ENCODE results near the gene PRDM16. TPM values are rescaled to one million over a fixed set of nuclear protein-coding genes. Genes with fewer than 3 reads are reported as not detected.

The PRDM16 gene
- total and polyA plus RNA-seq, 7 donors: 0.04 to 1.2 (median 0.31) TPM

DNA sequence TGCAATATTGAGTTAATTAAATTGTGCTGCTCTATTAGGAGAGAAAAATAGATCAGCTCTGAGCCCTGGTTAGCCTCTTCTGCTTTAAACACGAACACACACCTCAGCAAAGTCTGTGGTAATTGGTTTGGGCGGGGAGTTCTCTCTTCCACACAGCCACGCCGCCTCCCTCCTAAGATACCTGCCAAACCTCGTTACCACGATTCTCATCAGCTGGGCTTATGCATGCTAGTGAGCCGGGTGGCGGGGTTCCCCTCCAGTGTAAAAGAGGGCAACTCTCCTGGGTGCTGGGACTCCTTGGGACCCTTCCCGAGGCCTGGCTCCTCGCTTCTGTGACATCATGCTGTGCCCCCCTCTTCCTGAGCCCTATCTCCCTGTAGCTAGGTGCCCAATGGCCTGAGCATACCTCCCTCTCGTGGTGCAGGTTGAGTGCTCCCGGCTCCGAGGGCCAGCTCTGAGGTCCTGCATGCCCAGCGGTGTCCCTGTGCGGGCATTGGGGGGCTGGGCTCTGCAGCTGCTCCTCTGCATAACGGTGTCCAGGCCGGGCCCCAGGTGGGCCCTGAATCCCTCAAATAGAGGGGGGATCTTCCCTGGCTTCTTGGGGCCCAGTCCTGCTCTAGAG, 182.9 kb downstream of the PRDM16 start:
- no peak for DNase-seq
- Histone ChIP-seq H3K36me3 (ENCODE audit: insufficient read depth in 1 of 2, low read depth in 1 of 2) (no peaks in the 10 kb centered on the region), H3K9me3 (no peaks in the 10 kb centered on the region), H3K27me3 (ENCODE audit: insufficient read depth in 3 of 3, low read length in 2 of 3) (peaks cover 0 to 10% (median 2%) of the 10 kb centered on the region in 3 donors), H3K27ac (no peak overlapping the region), H3K4me3 (no peak overlapping the region), H3K4me1 (no peaks in the 10 kb centered on the region)
- WGBS, 3 donors: 79 to 84% (median 84%) methylated on average over 16 to 17 of the region's 17 CpGs
- intact Hi-C loops (cut with DNase I): no loop called here
- no peak for TF ChIP-seq CTCF (IDR thresholded peaks at IDR 0.05)
- no peak for ATAC-seq

GRCh38 chr1:3255680-3256079, 186.7 kb downstream of the PRDM16 start:
- intact Hi-C loops (cut with DNase I): no loop called here
- H3K36me3 ChIP-seq (ENCODE audit: insufficient read depth in 1 of 2, low read depth in 1 of 2): no peaks in the 10 kb centered on the region
- WGBS, 3 donors: 89 to 95% (median 93%) methylated on average over 15 of the region's 15 CpGs
- H3K4me1 ChIP-seq: no peaks in the 10 kb centered on the region
- H3K27ac ChIP-seq: no peak overlapping the region
- DNase-seq (no peak), ATAC-seq (no peak)
- no peaks in the 10 kb centered on the region for H3K9me3 ChIP-seq
- no peak for TF ChIP-seq CTCF (IDR thresholded peaks at IDR 0.05)
- no peak overlapping the region for H3K4me3 ChIP-seq
- H3K27me3 ChIP-seq (ENCODE audit: insufficient read depth in 3 of 3, low read length in 2 of 3): no peaks in the 10 kb centered on the region

DNA sequence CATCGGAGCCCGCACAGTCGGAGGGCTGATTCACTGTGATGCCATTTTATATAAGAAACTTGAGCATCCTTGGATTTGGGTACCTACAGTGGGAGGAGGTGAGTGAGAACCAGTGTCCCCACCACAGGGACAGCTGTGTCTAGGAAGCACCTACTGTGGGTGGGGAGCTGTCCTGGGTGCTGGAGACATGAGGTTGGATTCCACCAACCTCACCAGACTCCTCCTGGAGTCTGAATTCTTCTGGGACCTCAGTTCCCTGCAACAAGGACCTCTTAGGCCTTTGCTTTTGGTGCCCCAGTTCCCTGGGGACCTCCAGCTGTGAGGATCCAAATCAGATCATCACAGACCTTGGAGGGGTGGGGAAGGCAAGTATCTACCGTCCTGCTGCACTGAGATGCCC, 188.8 kb downstream of the PRDM16 start:
- ATAC-seq: no peak
- Histone ChIP-seq H3K27ac (no peak overlapping the region), H3K4me1 (no peaks in the 10 kb centered on the region), H3K9me3 (no peaks in the 10 kb centered on the region), H3K36me3 (ENCODE audit: insufficient read depth in 1 of 2, low read depth in 1 of 2) (no peaks in the 10 kb centered on the region), H3K27me3 (ENCODE audit: insufficient read depth in 3 of 3, low read length in 2 of 3) (peaks cover 0 to 6% (median 0%) of the 10 kb centered on the region in 3 donors), H3K4me3 (no peak overlapping the region)
- 92 to 93% (median 92%) methylated on average over 4 of the region's 4 CpGs for WGBS, 3 donors
- TF ChIP-seq CTCF (IDR thresholded peaks at IDR 0.05): no peak
- intact Hi-C loops (cut with DNase I): no loop called here
- DNase-seq: no peak

DNA sequence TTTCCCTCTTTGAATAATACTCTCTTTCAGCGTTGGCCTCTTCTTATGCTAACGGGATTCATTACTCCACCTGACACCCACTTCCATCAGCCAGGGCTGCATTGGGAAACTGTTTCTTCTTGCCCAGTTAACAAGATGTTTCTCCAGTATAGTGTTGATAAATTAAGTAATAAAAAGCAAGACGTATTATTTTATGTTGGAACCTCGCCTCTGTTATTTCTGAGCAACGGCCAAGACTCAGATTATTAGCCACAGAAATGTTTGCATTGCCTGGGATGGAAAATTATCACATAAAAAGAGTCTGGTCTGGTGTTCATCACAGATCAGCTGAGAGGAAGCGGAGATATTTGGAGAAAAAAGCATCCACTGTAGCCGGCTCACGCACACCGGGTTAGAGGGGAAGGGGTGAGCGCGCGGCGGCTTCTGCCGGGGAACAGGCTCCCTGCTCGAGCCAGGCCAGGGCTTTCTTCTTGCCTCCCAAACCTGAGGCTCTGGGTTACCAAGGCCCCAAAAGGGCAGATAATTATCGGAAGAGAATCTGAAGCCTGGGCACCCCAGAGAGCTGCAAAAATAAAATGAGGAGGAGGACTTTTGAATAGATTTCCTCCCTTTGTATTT, 189.5 kb downstream of the PRDM16 start:
- intact Hi-C loops (cut with DNase I): no loop called here
- WGBS, 3 donors: 69 to 74% (median 72%) methylated on average over 16 of the region's 16 CpGs
- ATAC-seq: no peak
- TF ChIP-seq CTCF (IDR thresholded peaks at IDR 0.05): no peak
- H3K4me3 ChIP-seq: no peak overlapping the region
- H3K9me3 ChIP-seq: no peaks in the 10 kb centered on the region
- no peaks in the 10 kb centered on the region for H3K36me3 ChIP-seq (ENCODE audit: insufficient read depth in 1 of 2, low read depth in 1 of 2)
- peaks cover 0 to 12% (median 0%) of the 10 kb centered on the region in 3 donors for H3K27me3 ChIP-seq (ENCODE audit: insufficient read depth in 3 of 3, low read length in 2 of 3)
- no peak for DNase-seq
- no peaks in the 10 kb centered on the region for H3K4me1 ChIP-seq
- no peak overlapping the region for H3K27ac ChIP-seq
